Measurements from ENCODE around the gene MT1B. TPM values are rescaled to one million over a fixed set of nuclear protein-coding genes. Genes with fewer than 3 reads are reported as not detected.
A peak's percentile ranks its signal among the peaks of the same experiment; 100 is the strongest.

Gene MT1B
- total and polyA plus RNA-seq, 8 donors = 0.45 to 0.66 TPM; not detected in 6

- H3K27me3 ChIP-seq = peaks cover 32 to 96% of the 10 kb centered on the region in 2 donors
- no peak overlapping the region for H3K27ac ChIP-seq
- DNase-seq = no peak
- intact Hi-C loops (cut with DNase I) = no loop called here
- no peaks in the 10 kb centered on the region for H3K9me3 ChIP-seq
- no peak for TF ChIP-seq CTCF (IDR thresholded peaks at IDR 0.05)
- H3K4me1 ChIP-seq = peaks cover 0 to 42% of the 10 kb centered on the region in 2 donors
- peak overlapping the region in 1 of 2 donors; percentile 41 for H3K4me3 ChIP-seq
- no peaks in the 10 kb centered on the region for H3K36me3 ChIP-seq
- ATAC-seq = no peak
These were observed 12.6 kb upstream of the MT1B start for GRCh38 chr16:56639045-56639444.

GRCh38 chr16:56640076-56640475 is 11.6 kb upstream of the MT1B start:
- DNase-seq (no peak), ATAC-seq (no peak)
- Histone ChIP-seq H3K4me1 (peaks cover 0 to 35% of the 10 kb centered on the region in 2 donors), H3K9me3 (no peaks in the 10 kb centered on the region), H3K27me3 (peaks cover 35 to 95% of the 10 kb centered on the region in 2 donors), H3K27ac (no peak overlapping the region), H3K36me3 (no peaks in the 10 kb centered on the region), H3K4me3 (no peak overlapping the region)
- intact Hi-C loops (cut with DNase I) = no loop called here
- TF ChIP-seq CTCF (IDR thresholded peaks at IDR 0.05) = no peak

GRCh38 chr16:56641166-56641565 is 10.5 kb upstream of the MT1B start:
- H3K4me1 ChIP-seq = peaks cover 0 to 29% of the 10 kb centered on the region in 2 donors
- no peaks in the 10 kb centered on the region for H3K36me3 ChIP-seq
- H3K27ac ChIP-seq = no peak overlapping the region
- no peak overlapping the region for H3K4me3 ChIP-seq
- H3K27me3 ChIP-seq = peaks cover 27 to 93% of the 10 kb centered on the region in 2 donors
- intact Hi-C loops (cut with DNase I) = no loop called here
- TF ChIP-seq CTCF (IDR thresholded peaks at IDR 0.05) = no peak
- ATAC-seq = no peak
- DNase-seq = no peak
- H3K9me3 ChIP-seq = no peaks in the 10 kb centered on the region

- peak in 1 of 2 donors; percentile 11 for TF ChIP-seq CTCF (IDR thresholded peaks at IDR 0.05)
- peak overlapping the region in 1 of 2 donors; percentile 29 for H3K4me3 ChIP-seq
- ATAC-seq (peak; percentile 99), DNase-seq (peak in 2 of 4 donors; percentile 82 to 93)
- H3K4me1 ChIP-seq = peaks cover 0 to 23% of the 10 kb centered on the region in 2 donors
- H3K36me3 ChIP-seq = no peaks in the 10 kb centered on the region
- intact Hi-C loops (cut with DNase I) = no loop called here
- no peaks in the 10 kb centered on the region for H3K9me3 ChIP-seq
- H3K27me3 ChIP-seq = peaks cover 20 to 93% of the 10 kb centered on the region in 2 donors
- no peak overlapping the region for H3K27ac ChIP-seq
These were observed 8.5 kb upstream of the MT1B start for GRCh38 chr16:56643080-56643778.

GRCh38 chr16:56643833-56644232 is 7.9 kb upstream of the MT1B start:
- Histone ChIP-seq H3K9me3 (no peaks in the 10 kb centered on the region), H3K4me3 (peak overlapping the region in 1 of 2 donors; percentile 29), H3K36me3 (no peaks in the 10 kb centered on the region), H3K27ac (no peak overlapping the region), H3K4me1 (peaks cover 0 to 17% of the 10 kb centered on the region in 2 donors), H3K27me3 (peaks cover 17 to 93% of the 10 kb centered on the region in 2 donors)
- TF ChIP-seq CTCF (IDR thresholded peaks at IDR 0.05) = no peak
- ATAC-seq (no peak), DNase-seq (no peak)
- intact Hi-C loops (cut with DNase I) = no loop called here
